K562 (cell line): ENCODE measurements around the gene GTF3C4. TPM values are rescaled to one million over a fixed set of nuclear protein-coding genes. Genes with fewer than 3 reads are reported as not detected.

Experiments
- ATAC-seq: fragments of 200-7000 bp; cut with Tn5 transposase; 3 replicates; pipeline ENCODE4 v1.9.1; 2020; ENCODE audit warnings: moderate library complexity
- BruUV-seq: library from RNA; stranded (reverse); fragments of 400-500 nt; replicated peaks from 2 replicates; lab custom pipeline; 2021; lab: Mats Ljungman, UMichigan
- CTCF ChIA-PET: fragments of 300-600 bp; formaldehyde crosslinking; extraction: SDS; loops from one replicate; lab custom pipeline; 2021; ENCODE audit warnings: low intra/inter-chr PET ratio; lab: Yijun Ruan, JAX
- POLR2A ChIA-PET: fragments of 300-600, 350-650 bp; sonication (Branson Sonifier 250); formaldehyde crosslinking; extraction: SDS; loops from one replicate; lab custom pipeline; 2021; ENCODE audit warnings: antibody characterized with exemption, inconsistent platforms; lab: Yijun Ruan, JAX
- DNase-seq, 4 experiments: peaks; one replicate each; pipeline versions ENCODE4 v3.0.0 to v3.0.0-alpha.2; 2011 to 2018; ENCODE audit warnings: low spot score in 3 of 4, mixed read lengths in 3 of 4; ENCODE audit errors: extremely low read depth in 1 of 4
- FAIRE-seq: peaks from 2 replicates; lab custom pipeline; 2011; peaks lifted over from hg19 to GRCh38; lab: Jason Lieb, UNC
- H2AFZ ChIP-seq: 2 replicates; pipeline ENCODE4 v1.6.0; 2011; ENCODE audit warnings: low read depth, low read length, control low read depth, inconsistent platforms
- H3K27ac ChIP-seq: fragments of 200-600 bp; 3 replicates; pipeline ENCODE4 v1.8.0; 2011; ENCODE audit warnings: low read depth, mild to moderate bottlenecking, control low read depth, inconsistent platforms, low read length, moderate library complexity, mixed read lengths; ENCODE audit errors: extremely low read depth
- H3K27me3 ChIP-seq, 2 experiments: fragments of 300-600 bp in 1 of 2; 2 replicates in 1 of 2; 3 replicates in 1 of 2; pipeline versions ENCODE4 v1.6.0 to v1.8.0; 2011; ENCODE audit warnings: inconsistent platforms in 2 of 2, low read length in 2 of 2, mild to moderate bottlenecking in 1 of 2, mixed read lengths in 1 of 2, moderate library complexity in 1 of 2; ENCODE audit not compliant: control insufficient read depth in 2 of 2, insufficient read depth in 2 of 2
- H3K36me3 ChIP-seq: fragments of 300-600 bp; 3 replicates; pipeline ENCODE4 v1.8.0; 2011; ENCODE audit warnings: mild to moderate bottlenecking, low read length, inconsistent platforms; ENCODE audit not compliant: control insufficient read depth, insufficient read depth
- H3K4me1 ChIP-seq, 2 experiments: fragments of 200-600 bp in 1 of 2; replicated peaks in 1 of 2; 2 replicates in 1 of 2; 3 replicates in 1 of 2; pipeline versions ENCODE4 v1.5.1 to v1.8.0; 2011; ENCODE audit warnings: inconsistent platforms in 2 of 2, low read length in 2 of 2, mild to moderate bottlenecking in 1 of 2, mixed read lengths in 1 of 2, moderate library complexity in 1 of 2; ENCODE audit not compliant: control insufficient read depth in 2 of 2, insufficient read depth in 2 of 2
- H3K4me2 ChIP-seq: 2 replicates; pipeline ENCODE4 v1.6.1; 2011; ENCODE audit warnings: low read length, control low read depth, inconsistent platforms, mixed read lengths; ENCODE audit not compliant: insufficient read depth
- H3K4me3 ChIP-seq: fragments of 200-600 bp; sonication (generic), shearing (Covaris generic); 2 replicates; pipeline ENCODE4 v1.5.1; 2016; ENCODE audit warnings: control low read depth, inconsistent platforms
- H3K79me2 ChIP-seq: fragments of 200-600 bp; 3 replicates; pipeline ENCODE4 v1.8.0; 2011; ENCODE audit warnings: low read length, inconsistent platforms; ENCODE audit not compliant: control insufficient read depth, insufficient read depth
- H3K9ac ChIP-seq, 2 experiments: 2 replicates each; pipeline versions ENCODE4 v1.6.0 to v1.6.1; 2011; ENCODE audit warnings: low read depth in 2 of 2, low read length in 2 of 2, control low read depth in 1 of 2, inconsistent platforms in 1 of 2, mild to moderate bottlenecking in 1 of 2, mixed read lengths in 1 of 2; ENCODE audit not compliant: insufficient read depth in 1 of 2
- H3K9me1 ChIP-seq: one replicate; pipeline ENCODE4 v1.6.0; 2011; ENCODE audit warnings: inconsistent platforms, mild to moderate bottlenecking, low read length, moderate library complexity; ENCODE audit not compliant: control insufficient read depth, insufficient read depth
- H3K9me3 ChIP-seq: replicated peaks from 2 replicates; pipeline ENCODE4 v1.5.1; 2011; ENCODE audit warnings: low read depth, low read length, inconsistent platforms; ENCODE audit not compliant: control insufficient read depth, insufficient read depth
- H4K20me1 ChIP-seq: replicated peaks from 2 replicates; pipeline ENCODE4 v1.6.1; 2011; ENCODE audit warnings: low read length, inconsistent platforms, mixed read lengths; ENCODE audit not compliant: control insufficient read depth, insufficient read depth
- EHMT2 ChIP-seq: fragments of 450-650 bp; IDR thresholded peaks from 2 replicates; pipeline ENCODE4 v1.6.1; 2018; ENCODE audit warnings: antibody characterized with exemption
- ESRRA ChIP-seq: fragments of 450-650 bp; IDR thresholded peaks from 2 replicates; pipeline ENCODE4 v1.6.1; 2014; ENCODE audit warnings: low read depth, mild to moderate bottlenecking, moderate library complexity, borderline replicate concordance
- ETV1 ChIP-seq: fragments of 450-650 bp; conservative IDR thresholded peaks from 2 replicates; pipeline ENCODE4 v1.6.1; 2016; ENCODE audit warnings: missing genetic modification characterization, control low read depth, low read depth, missing compliant biosample characterization
- ETV5 ChIP-seq: sonication (generic); formaldehyde crosslinking; IDR thresholded peaks from 2 replicates; pipeline ENCODE4 v1.4.0; 2020; ENCODE audit warnings: low read depth, mild to moderate bottlenecking, missing genetic modification reagents
- KDM5B ChIP-seq: fragments of 200-600 bp; sonication (generic); IDR thresholded peaks from 2 replicates; pipeline ENCODE4 v1.6.1; 2012; ENCODE audit warnings: low read depth, mild to moderate bottlenecking, moderate library complexity, low read length, control low read depth, inconsistent platforms; ENCODE audit not compliant: insufficient replicate concordance
- MCM7 ChIP-seq, 2 experiments: fragments of 450-650 bp; IDR thresholded peaks; 2 replicates each; pipeline ENCODE4 v1.6.1; 2016 to 2018
- NFIX ChIP-seq: fragments of 250-450 bp; sonication (Bioruptor Pico); IDR thresholded peaks from 2 replicates; pipeline ENCODE4 v1.4.0; 2020; ENCODE audit warnings: low read depth, mild to moderate bottlenecking, moderate library complexity
- POLR2AphosphoS2 ChIP-seq: IDR thresholded peaks from 2 replicates; pipeline ENCODE4 v1.6.1; 2012; ENCODE audit warnings: low read length, improper control_type of control experiment
- SP1 ChIP-seq: sonication (generic); formaldehyde crosslinking; IDR thresholded peaks from 2 replicates; pipeline ENCODE4 v1.8.1; 2022; ENCODE audit warnings: mild to moderate bottlenecking, missing genetic modification reagents
- TAF7 ChIP-seq: fragments of 450-650 bp; IDR thresholded peaks from 2 replicates; pipeline ENCODE4 v1.6.1; 2016; ENCODE audit warnings: missing genetic modification characterization, missing compliant biosample characterization
- TAF9B ChIP-seq: fragments of 450-650 bp; IDR thresholded peaks from 2 replicates; pipeline ENCODE4 v1.6.1; 2018; ENCODE audit warnings: mild to moderate bottlenecking; ENCODE audit not compliant: partially characterized antibody
- TBL1XR1 ChIP-seq, 2 experiments: IDR thresholded peaks; 2 replicates each; pipeline ENCODE4 v1.6.1; 2012; ENCODE audit warnings: improper control_type of control experiment in 2 of 2, low read length in 2 of 2, mild to moderate bottlenecking in 1 of 2
- ZEB2 ChIP-seq: fragments of 450-650 bp; IDR thresholded peaks from 2 replicates; pipeline ENCODE4 v1.6.1; 2016
- ZNF551 ChIP-seq: fragments of 250-450 bp; sonication (Bioruptor Pico); IDR thresholded peaks from 2 replicates; pipeline ENCODE4 v1.5.0; 2021; ENCODE audit warnings: mild to moderate bottlenecking, moderate library complexity
- ZNF699 ChIP-seq: fragments of 250-450 bp; sonication (Bioruptor Pico); IDR thresholded peaks from 2 replicates; pipeline ENCODE4 v1.8.0; 2021; ENCODE audit warnings: mild to moderate bottlenecking, moderate library complexity; ENCODE audit not compliant: insufficient replicate concordance
- WGBS: fragments of 100-300 bp; shearing (Covaris generic); methylation state at CpG from one replicate; pipeline ENCODE4 v1.1.6; 2016; ENCODE audit warnings: low coverage, mixed read lengths; ENCODE audit not compliant: insufficient coverage; ENCODE audit errors: missing lambda C conversion rate; 5-methylcytosine and 5-hydroxymethylcytosine counted together
- in situ Hi-C: fragments of 300-500 bp; cut with MboI; formaldehyde crosslinking; loops from 4 replicates; pipeline ENCODE4 v1.15.0; 2018; ENCODE audit warnings: inconsistent platforms, mixed read lengths
- intact Hi-C: fragments of 100-400 bp; cut with micrococcal nuclease; formaldehyde crosslinking; loops from 2 replicates; pipeline ENCODE4 v1.14.2; 2022
- polyA plus RNA-seq, 8 experiments: library from polyadenylated mRNA; depleted of rRNA in 4 of 8; stranded (reverse) in 5 of 8; unstranded in 3 of 8; fragments of >200 nt; fragmentation: Nextera tagmentation in 2 of 8; fragmentation: Illumina TruSeq in 1 of 8; extraction: Ambion mirVana in 2 of 8; extraction: Trizol in 1 of 8; gene quantifications; 2 replicates each; pipeline versions ENCODE4 v1.2.1 to v1.2.3, GENCODE V29; 2011 to 2014; ENCODE audit warnings: inconsistent platforms in 1 of 8, missing spikeins in 1 of 8
- total RNA-seq, 7 experiments: library from RNA; depleted of rRNA in 6 of 7; stranded (reverse); fragments of >200 nt in 6 of 7; fragmentation: Illumina TruSeq in 2 of 7; extraction: Trizol in 2 of 7; gene quantifications; 2 replicates each; pipeline versions ENCODE4 v1.2.1 to v1.2.3, GENCODE V29; 2011 to 2021; ENCODE audit warnings: low replicate concordance in 1 of 7
- TF ChIP-seq, protein P1 (sequence below): fragments of 200-800 bp; sonication (Bioruptor generic); IDR thresholded peaks from 2 replicates; pipeline ENCODE4 v1.6.1; 2016; ENCODE audit warnings: missing genetic modification characterization, missing compliant biosample characterization

Gene GTF3C4
- total and polyA plus RNA-seq, 9 of the 15 experiments (the other 6 are each of a cell fraction or from before 2014, with no cell fraction given): 3.9 to 20.0 (median 12.2) TPM

- Histone ChIP-seq H3K79me2 (no peaks in the 10 kb centered on the region), H3K4me1 (no peaks in the 10 kb centered on the region), H3K4me2 (no peak overlapping the region), H3K27ac (no peak overlapping the region), H3K9ac (no peak overlapping the region), H3K9me1 (no peaks in the 10 kb centered on the region), H4K20me1 (0 out of 2 replicates have a peak, but pooled peaks cover 4% of the 10 kb centered on the region), H2AFZ (no peak overlapping the region), H3K27me3 (no peaks in the 10 kb centered on the region), H3K9me3 (no peaks in the 10 kb centered on the region), H3K36me3 (peaks cover 80% of the 10 kb centered on the region), H3K4me3 (no peak overlapping the region)
- no peak for FAIRE-seq
- ChIA-PET CTCF (no interaction called here), POLR2A (interaction anchor here (0.8 kb wide), 1 partner anchor 14 kb away, joined by 3 read pairs; no protein-coding TSS in a partner anchor)
- intact Hi-C loops: no loop called here
- WGBS: 89% methylated on average over 5 of the region's 5 CpGs
- no peak for ATAC-seq
- in situ Hi-C loops: no loop called here
- no TSS peak for BruUV-seq
- TF ChIP-seq MCM7 (IDR thresholded peaks at IDR 0.05) (no peak), ZNF699 (no peak), TAF7 (tag) (no peak), ZEB2 (no peak), TBL1XR1 (IDR thresholded peaks at IDR 0.05; ENCODE audit: low read length in 2 of 2) (no peak), ZNF551 (no peak), EHMT2 (no peak), KDM5B (no peak), NFIX (CRISPR knock-in tag) (no peak), ETV1 (tag) (no peak), POLR2AphosphoS2 (no peak), ESRRA (no peak), ETV5 (CRISPR knock-in tag) (no peak), TAF9B (no peak), SP1 (CRISPR knock-in tag) (no peak)
- TF ChIP-seq, protein P1, sequence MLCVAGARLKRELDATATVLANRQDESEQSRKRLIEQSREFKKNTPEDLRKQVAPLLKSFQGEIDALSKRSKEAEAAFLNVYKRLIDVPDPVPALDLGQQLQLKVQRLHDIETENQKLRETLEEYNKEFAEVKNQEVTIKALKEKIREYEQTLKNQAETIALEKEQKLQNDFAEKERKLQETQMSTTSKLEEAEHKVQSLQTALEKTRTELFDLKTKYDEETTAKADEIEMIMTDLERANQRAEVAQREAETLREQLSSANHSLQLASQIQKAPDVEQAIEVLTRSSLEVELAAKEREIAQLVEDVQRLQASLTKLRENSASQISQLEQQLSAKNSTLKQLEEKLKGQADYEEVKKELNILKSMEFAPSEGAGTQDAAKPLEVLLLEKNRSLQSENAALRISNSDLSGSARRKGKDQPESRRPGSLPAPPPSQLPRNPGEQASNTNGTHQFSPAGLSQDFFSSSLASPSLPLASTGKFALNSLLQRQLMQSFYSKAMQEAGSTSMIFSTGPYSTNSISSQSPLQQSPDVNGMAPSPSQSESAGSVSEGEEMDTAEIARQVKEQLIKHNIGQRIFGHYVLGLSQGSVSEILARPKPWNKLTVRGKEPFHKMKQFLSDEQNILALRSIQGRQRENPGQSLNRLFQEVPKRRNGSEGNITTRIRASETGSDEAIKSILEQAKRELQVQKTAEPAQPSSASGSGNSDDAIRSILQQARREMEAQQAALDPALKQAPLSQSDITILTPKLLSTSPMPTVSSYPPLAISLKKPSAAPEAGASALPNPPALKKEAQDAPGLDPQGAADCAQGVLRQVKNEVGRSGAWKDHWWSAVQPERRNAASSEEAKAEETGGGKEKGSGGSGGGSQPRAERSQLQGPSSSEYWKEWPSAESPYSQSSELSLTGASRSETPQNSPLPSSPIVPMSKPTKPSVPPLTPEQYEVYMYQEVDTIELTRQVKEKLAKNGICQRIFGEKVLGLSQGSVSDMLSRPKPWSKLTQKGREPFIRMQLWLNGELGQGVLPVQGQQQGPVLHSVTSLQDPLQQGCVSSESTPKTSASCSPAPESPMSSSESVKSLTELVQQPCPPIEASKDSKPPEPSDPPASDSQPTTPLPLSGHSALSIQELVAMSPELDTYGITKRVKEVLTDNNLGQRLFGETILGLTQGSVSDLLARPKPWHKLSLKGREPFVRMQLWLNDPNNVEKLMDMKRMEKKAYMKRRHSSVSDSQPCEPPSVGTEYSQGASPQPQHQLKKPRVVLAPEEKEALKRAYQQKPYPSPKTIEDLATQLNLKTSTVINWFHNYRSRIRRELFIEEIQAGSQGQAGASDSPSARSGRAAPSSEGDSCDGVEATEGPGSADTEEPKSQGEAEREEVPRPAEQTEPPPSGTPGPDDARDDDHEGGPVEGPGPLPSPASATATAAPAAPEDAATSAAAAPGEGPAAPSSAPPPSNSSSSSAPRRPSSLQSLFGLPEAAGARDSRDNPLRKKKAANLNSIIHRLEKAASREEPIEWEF: no peak
- no peak for DNase-seq
Observed at GRCh38 chr9:132626285-132626684, 44.0 kb upstream of the GTF3C4 start.
